Mesothelial cell of epicardium (in vitro differentiated cells): ENCODE measurements around the gene ZNF668. TPM values are rescaled to one million over a fixed set of nuclear protein-coding genes. Genes with fewer than 3 reads are reported as not detected.
A peak's percentile ranks its signal among the peaks of the same experiment; 100 is the strongest.
"Not testable (repeated sequence)": the region's sequence is repeated elsewhere in the genome, so short reads cannot be mapped to it uniquely, and the experiment has no call there.

Source experiments
- DNase-seq, 2 experiments: peaks; one replicate each; pipeline ENCODE4 v3.0.0; 2021; ENCODE audit warnings: low spot score in 2 of 2; ENCODE audit not compliant: unreplicated experiment in 2 of 2
- H3K27ac Mint-ChIP-seq: 2 replicates; pipeline ENCODE4 v1.8.0; 2021; ENCODE audit warnings: mixed read lengths
- H3K27me3 Mint-ChIP-seq: 2 replicates; pipeline ENCODE4 v1.8.0; 2021; ENCODE audit warnings: low read depth, mixed read lengths
- H3K36me3 Mint-ChIP-seq: 2 replicates; pipeline ENCODE4 v1.8.0; 2021; ENCODE audit warnings: mixed read lengths
- H3K4me1 Mint-ChIP-seq: 2 replicates; pipeline ENCODE4 v1.8.0; 2021; ENCODE audit warnings: mixed read lengths
- H3K4me3 Mint-ChIP-seq: 2 replicates; pipeline ENCODE4 v1.8.0; 2021; ENCODE audit warnings: mild to moderate bottlenecking, moderate library complexity, mixed read lengths
- H3K9me3 Mint-ChIP-seq: 2 replicates; pipeline ENCODE4 v1.8.0; 2021; ENCODE audit warnings: mixed read lengths
- total RNA-seq: library from RNA; stranded (reverse); gene quantifications from 3 replicates; pipeline ENCODE4 v1.2.1, GENCODE V29; 2021
- TF ChIP-seq, protein P1 (sequence below): fragments of 200-600 bp; sonication (generic); IDR thresholded peaks from one replicate; pipeline ENCODE4 v1.5.0; 2021; ENCODE audit warnings: antibody characterized with exemption; ENCODE audit not compliant: unreplicated experiment

Gene ZNF668
- total RNA-seq, 1 donor from 2014 or later: 12.8 TPM

DNA sequence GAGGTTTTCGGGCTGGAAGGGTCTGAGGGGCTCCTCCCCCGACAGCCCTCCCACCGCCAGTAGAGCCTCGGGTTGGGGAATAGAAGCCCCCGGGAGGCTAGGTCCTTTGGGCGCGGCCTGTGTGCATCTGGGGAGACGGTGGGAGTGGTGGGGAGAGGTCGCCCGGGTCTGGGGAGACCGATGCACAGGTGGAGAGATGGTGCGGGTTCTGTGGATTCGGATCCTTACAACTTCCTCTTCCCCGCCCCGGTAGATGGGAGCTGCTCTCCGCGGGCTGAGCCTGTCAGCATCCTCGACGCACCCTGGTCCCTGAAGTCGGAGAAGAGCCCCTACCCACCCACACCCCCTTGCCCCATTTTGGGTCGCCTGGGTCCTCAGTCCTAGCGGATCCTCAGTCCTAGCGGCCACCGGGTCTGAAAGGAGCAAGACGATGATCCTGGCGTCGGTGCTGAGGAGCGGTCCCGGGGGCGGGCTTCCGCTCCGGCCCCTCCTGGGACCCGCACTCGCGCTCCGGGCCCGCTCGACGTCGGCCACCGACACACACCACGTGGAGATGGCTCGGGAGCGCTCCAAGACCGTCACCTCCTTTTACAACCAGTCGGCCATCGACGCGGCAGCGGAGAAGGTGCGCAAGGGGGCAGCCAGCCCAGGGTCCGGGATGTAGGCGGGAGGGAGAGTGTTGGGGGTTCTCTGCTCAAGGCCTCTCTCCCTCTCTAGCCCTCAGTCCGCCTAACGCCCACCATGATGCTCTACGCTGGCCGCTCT lies 34.9 kb upstream of the ZNF668 start:
- peaks cover 19% of the 10 kb centered on the region for H3K36me3 Mint-ChIP-seq
- no peaks in the 10 kb centered on the region for H3K27me3 Mint-ChIP-seq
- no peak for DNase-seq
- peak overlapping the region; percentile 71 for H3K4me3 Mint-ChIP-seq
- peaks cover 6% of the 10 kb centered on the region for H3K4me1 Mint-ChIP-seq
- TF ChIP-seq, protein P1, sequence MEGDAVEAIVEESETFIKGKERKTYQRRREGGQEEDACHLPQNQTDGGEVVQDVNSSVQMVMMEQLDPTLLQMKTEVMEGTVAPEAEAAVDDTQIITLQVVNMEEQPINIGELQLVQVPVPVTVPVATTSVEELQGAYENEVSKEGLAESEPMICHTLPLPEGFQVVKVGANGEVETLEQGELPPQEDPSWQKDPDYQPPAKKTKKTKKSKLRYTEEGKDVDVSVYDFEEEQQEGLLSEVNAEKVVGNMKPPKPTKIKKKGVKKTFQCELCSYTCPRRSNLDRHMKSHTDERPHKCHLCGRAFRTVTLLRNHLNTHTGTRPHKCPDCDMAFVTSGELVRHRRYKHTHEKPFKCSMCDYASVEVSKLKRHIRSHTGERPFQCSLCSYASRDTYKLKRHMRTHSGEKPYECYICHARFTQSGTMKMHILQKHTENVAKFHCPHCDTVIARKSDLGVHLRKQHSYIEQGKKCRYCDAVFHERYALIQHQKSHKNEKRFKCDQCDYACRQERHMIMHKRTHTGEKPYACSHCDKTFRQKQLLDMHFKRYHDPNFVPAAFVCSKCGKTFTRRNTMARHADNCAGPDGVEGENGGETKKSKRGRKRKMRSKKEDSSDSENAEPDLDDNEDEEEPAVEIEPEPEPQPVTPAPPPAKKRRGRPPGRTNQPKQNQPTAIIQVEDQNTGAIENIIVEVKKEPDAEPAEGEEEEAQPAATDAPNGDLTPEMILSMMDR: no peak
- H3K27ac Mint-ChIP-seq: no peak overlapping the region
- no peaks in the 10 kb centered on the region for H3K9me3 Mint-ChIP-seq

DNA sequence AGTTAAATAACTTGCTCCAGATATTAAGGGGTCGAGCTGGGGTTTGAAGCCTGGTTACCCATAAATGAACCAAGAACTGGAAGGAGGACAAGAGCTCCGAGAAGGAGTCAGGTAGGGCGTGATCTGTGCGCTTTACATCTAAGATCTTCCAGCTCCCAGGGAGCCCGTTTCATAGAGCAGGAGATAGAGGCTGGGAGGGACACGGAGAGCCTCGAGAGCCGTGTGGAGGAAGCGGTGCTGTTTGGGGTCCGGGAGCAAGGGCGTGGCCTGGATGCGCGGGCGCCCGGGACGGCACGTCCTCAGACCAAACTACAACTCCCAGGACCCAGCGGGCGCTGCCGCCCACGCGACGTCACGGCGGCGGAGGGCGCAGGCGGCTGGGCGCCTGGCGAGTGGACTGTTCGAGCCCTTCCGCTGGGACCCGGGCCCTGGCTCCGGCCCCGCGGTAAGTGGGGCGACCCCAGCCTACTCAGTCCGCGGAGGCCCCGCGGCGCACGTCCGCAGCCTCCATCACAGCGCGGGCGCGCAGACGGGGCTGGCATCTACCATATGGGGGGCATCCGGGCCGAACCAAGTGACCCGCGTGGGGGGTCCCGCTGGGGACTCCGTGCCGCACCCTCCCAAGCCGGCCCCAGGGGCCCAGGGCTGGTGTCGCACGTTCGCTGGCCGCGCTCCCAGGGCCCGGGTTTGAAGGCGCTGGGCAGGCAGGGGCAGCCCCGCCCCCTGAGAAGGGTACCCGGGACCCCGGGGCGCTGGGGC lies 34.2 kb upstream of the ZNF668 start, which contains the start of gene BCKDK:
Gene BCKDK (plus strand): TSS at position 352 of the 759 bp plus-strand sequence. CDS start 838 bp downstream, outside the sequence.
- peak within 1 kb of the TSS; percentile 80 for H3K4me3 Mint-ChIP-seq
- H3K27me3 Mint-ChIP-seq: no peaks in the 10 kb centered on the region
- peaks cover 6% of the 10 kb centered on the region for H3K4me1 Mint-ChIP-seq
- no peaks in the 10 kb centered on the region for H3K9me3 Mint-ChIP-seq
- peak within 1 kb of the TSS; percentile 67 for H3K27ac Mint-ChIP-seq
- TF ChIP-seq, protein P1: no peak
- peak in 1 of 2 experiments; percentile 59 for DNase-seq
- peaks cover 19% of the 10 kb centered on the region for H3K36me3 Mint-ChIP-seq

DNA sequence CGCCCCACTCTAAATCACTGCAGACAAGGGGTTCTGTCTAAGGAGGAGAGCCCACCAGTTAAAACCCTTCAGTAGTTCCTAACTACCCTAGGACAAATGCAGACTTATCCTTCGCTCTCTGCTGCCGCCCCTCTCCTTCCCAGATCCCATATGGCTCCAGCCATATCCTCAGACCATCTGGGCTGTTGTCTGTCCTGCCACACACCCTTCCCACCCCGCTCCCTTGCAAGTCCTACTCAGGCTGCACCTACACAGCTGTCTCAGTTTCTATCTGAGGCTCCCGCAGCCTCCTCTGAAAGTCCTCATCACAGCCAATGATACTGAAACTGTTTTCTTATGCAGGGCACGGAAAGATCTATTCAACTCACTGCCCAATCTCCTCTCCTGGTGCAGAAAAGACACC lies 33.4 kb upstream of the ZNF668 start:
- no peaks in the 10 kb centered on the region for H3K27me3 Mint-ChIP-seq
- H3K4me1 Mint-ChIP-seq: peaks cover 6% of the 10 kb centered on the region
- H3K4me3 Mint-ChIP-seq: peak overlapping the region; percentile 80
- TF ChIP-seq, protein P1: no peak
- H3K9me3 Mint-ChIP-seq: no peaks in the 10 kb centered on the region
- peak overlapping the region; percentile 67 for H3K27ac Mint-ChIP-seq
- peaks cover 17% of the 10 kb centered on the region for H3K36me3 Mint-ChIP-seq
- no peak for DNase-seq

DNA sequence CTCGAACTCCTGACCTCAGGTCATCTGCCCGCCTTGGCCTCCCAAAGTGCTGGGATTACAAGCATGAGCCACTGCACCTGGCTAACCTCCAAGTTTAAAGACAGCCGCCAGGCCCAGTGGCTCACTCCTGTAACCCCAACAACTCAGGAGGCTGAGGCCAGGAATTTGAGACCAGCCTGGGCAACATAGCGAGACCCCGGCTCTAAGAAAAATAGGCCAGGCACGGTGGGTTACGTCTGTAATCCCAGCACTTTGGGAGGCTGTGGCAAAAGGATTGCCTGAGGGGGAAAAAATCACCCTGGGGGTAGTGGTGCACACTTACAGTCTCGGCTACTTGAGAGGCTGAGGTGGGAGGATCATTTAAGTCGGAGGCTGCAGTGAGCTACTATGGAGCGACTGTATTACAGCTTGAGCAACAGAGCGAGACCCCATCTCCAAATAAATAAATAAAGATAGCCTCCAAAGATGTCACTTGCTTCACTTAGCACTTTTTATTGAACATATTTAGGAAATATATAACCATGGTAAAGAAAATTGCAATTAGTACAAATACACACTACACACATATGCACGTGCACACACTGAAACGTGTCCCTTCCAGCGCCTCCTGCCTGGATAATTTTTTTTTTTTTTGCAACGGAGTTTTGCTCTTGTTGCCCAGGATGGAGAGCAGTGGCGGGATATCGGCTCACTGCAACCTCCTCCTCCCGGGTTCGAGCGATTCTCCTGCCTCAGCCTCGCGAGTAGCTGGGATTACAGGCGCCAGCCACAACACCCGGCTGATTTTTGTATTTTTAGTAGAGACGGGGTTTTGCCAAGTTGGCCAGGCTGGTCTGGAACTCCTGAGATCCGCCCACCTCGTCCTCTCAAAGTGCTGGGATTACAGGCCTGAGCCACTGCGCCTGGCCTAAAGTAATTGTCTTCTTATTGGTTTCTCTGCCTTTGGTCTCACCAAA lies 32.7 kb upstream of the ZNF668 start:
- H3K27me3 Mint-ChIP-seq: no peaks in the 10 kb centered on the region
- H3K36me3 Mint-ChIP-seq: peaks cover 13% of the 10 kb centered on the region
- TF ChIP-seq, protein P1: no peak
- peaks cover 6% of the 10 kb centered on the region for H3K4me1 Mint-ChIP-seq
- H3K4me3 Mint-ChIP-seq: peak overlapping the region; percentile 80
- no peak for DNase-seq
- no peaks in the 10 kb centered on the region for H3K9me3 Mint-ChIP-seq
- H3K27ac Mint-ChIP-seq: no peak overlapping the region

DNA sequence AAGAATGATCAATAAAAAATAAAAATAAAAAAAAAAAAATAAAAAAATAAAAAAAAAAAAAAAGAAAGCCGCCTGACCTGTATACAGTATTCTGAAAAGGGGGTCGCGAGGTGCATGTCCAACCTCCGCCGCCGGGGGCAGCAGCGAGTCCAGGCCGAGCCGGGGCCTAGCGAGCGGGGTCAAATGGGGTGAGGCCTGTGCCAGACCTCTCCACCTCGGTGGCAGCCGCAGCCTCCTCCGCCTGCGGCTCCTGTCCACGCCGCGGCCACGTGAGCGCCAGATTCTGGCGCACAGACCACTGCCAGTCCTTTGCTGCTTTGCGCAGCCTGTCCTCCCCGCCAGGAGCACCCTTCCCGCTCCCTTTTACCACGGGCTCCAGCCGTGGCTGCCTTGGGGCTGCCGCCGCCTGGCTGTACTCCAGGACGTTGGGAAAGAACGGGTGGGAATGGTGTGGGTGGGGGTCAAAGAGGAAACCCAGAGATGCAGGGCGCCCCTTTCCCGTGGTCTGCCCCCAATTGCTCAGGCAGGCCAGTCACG lies 31.7 kb upstream of the ZNF668 start:
- peaks cover 9% of the 10 kb centered on the region for H3K36me3 Mint-ChIP-seq
- no peak overlapping the region for H3K4me3 Mint-ChIP-seq
- no peaks in the 10 kb centered on the region for H3K27me3 Mint-ChIP-seq
- H3K4me1 Mint-ChIP-seq: peaks cover 6% of the 10 kb centered on the region
- TF ChIP-seq, protein P1: peak; percentile 82
- H3K27ac Mint-ChIP-seq: no peak overlapping the region
- no peaks in the 10 kb centered on the region for H3K9me3 Mint-ChIP-seq
- DNase-seq: peak in 1 of 2 experiments; percentile 77

DNA sequence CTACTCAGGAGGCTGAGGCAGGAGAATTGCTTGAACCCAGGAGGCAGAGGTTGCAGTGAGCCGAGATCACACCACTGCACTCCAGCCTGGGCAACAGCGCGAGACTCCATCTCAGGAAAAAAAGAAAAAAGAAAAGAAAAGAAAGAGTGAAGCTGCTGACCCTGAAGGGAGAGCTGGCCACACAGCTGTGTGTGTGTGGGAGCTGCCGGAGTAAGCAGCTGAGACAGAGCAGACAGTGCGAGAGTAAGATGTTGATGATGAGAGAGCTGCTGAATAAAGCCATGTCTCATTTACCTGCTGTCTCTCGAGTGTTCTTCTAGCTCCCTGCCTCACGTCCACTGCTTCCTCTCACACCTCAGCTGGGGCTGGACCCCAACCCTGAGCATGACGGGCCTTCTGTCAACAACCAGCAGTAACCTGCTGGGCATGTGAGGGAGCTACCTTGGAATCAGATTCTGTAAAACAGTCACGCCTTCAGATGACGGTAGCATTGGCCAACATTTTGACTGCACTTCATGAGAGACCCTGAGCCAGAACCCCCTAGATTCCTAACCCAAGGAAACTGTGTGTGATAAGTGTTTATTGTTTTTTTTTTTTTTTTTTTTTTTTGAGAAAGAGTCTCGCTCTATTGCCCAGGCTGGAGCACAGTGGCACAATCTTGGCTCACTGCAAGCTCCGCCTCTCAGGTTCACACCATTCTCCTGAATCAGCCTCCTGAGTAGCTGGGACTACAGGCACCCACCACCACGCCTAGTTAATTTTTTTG lies 27.0 kb upstream of the ZNF668 start:
- not testable (repeated sequence) for H3K27ac Mint-ChIP-seq, H3K36me3 Mint-ChIP-seq, H3K4me3 Mint-ChIP-seq, H3K4me1 Mint-ChIP-seq, H3K27me3 Mint-ChIP-seq, H3K9me3 Mint-ChIP-seq, DNase-seq
